Activated T-helper 17 cell treated with anti-CD3 and anti-CD28 coated beads, Interleukin-2, amount 50 U/mL, for 72 hours (primary cell): ENCODE measurements around the gene APCDD1L. TPM values are rescaled to one million over a fixed set of nuclear protein-coding genes. Genes with fewer than 3 reads are reported as not detected.

Experiments
- ATAC-seq: fragments of 150-1000 bp; cut with Tn5 transposase; replicated peaks from 2 replicates; pipeline ENCODE4 v1.10.0; 2021; ENCODE audit warnings: mild to moderate bottlenecking, moderate library complexity
- H3K27ac Mint-ChIP-seq: one replicate; pipeline ENCODE4 v1.8.0; 2022; ENCODE audit warnings: mixed read lengths
- H3K27me3 Mint-ChIP-seq: one replicate; pipeline ENCODE4 v1.8.0; 2022; ENCODE audit warnings: mixed read lengths
- H3K36me3 Mint-ChIP-seq: one replicate; pipeline ENCODE4 v1.8.0; 2022; ENCODE audit warnings: low read depth, mild to moderate bottlenecking, mixed read lengths
- H3K4me1 Mint-ChIP-seq: one replicate; pipeline ENCODE4 v1.8.0; 2022; ENCODE audit warnings: mixed read lengths
- H3K4me3 Mint-ChIP-seq: one replicate; pipeline ENCODE4 v1.8.0; 2022; ENCODE audit warnings: mild to moderate bottlenecking, mixed read lengths
- H3K9me3 Mint-ChIP-seq: one replicate; pipeline ENCODE4 v1.8.0; 2022; ENCODE audit warnings: mixed read lengths
- total RNA-seq, 2 donors: library from RNA; stranded (reverse); gene quantifications; one replicate each; pipeline ENCODE4 v1.2.3, GENCODE V29; 2022

Gene APCDD1L
- total RNA-seq, 2 donors from 2014 or later, result not detected

DNA sequence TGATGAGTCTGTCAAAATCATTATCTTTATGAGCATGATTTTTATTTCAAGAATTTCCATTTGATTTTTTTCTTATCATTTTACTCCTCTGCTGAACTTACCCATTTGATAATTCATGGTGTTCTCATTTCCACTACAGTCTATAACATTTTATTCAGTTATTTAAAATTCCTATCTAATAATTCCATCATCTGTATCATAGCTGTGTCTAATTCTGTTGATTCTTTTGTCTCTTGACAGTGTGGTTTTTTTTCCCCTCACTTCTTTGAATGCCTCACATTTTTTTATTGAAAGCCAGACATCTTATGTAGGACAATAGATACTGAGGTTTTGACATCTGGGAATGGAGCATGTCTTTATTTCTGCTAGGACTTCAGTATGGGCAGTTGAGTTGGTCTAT is 16.5 kb upstream of the APCDD1L start:
- H3K4me1 Mint-ChIP-seq, result no peaks in the 10 kb centered on the region
- no peak for ATAC-seq
- H3K36me3 Mint-ChIP-seq, result no peaks in the 10 kb centered on the region
- no peak overlapping the region for H3K4me3 Mint-ChIP-seq
- no peak overlapping the region for H3K27ac Mint-ChIP-seq
- peaks cover 6% of the 10 kb centered on the region for H3K27me3 Mint-ChIP-seq
- peaks cover 18% of the 10 kb centered on the region for H3K9me3 Mint-ChIP-seq

DNA sequence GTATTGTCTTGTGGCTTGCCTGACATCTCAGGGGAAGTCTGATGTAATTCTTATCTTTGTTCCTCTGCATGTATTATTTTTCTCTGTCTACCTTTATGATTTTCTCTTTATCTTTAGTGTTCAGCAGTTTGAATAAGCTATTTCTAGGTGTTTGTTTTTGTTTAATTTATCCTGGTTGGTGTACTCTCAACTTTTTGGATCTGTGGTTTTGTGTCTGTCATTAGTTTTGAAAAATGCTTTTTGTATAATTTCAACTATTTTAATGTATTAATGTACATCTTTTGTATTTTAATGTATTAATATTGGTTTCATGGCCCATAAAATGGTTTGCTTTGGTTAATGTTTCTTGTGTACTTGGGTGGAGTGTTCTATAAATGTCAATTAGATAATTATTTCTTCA is 15.9 kb upstream of the APCDD1L start:
- no peak for ATAC-seq
- H3K9me3 Mint-ChIP-seq, result peaks cover 21% of the 10 kb centered on the region
- H3K36me3 Mint-ChIP-seq, result no peaks in the 10 kb centered on the region
- no peak overlapping the region for H3K27ac Mint-ChIP-seq
- peaks cover 6% of the 10 kb centered on the region for H3K27me3 Mint-ChIP-seq
- H3K4me3 Mint-ChIP-seq, result no peak overlapping the region
- H3K4me1 Mint-ChIP-seq, result no peaks in the 10 kb centered on the region

DNA sequence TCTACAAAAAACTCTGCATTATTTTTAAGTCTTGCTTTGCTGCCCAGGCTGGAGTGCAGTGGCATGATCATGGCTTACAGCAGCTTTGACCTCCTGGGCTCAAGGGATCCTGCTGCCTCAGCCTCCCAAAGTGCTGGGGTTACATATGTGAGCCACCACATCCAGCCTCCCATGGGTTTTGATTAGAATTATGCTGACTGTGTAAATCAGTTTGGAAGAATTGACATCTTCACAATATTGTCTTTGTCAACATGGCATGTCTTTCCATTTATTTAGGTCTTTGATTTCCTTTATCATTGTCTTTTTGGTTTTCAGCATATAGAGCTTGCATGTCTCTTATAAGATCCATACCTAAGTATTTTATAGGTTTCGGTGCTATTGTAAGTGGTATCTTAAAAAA is 13.2 kb upstream of the APCDD1L start:
- H3K27ac Mint-ChIP-seq, result no peak overlapping the region
- no peak for ATAC-seq
- peaks cover 22% of the 10 kb centered on the region for H3K9me3 Mint-ChIP-seq
- H3K36me3 Mint-ChIP-seq, result no peaks in the 10 kb centered on the region
- H3K4me1 Mint-ChIP-seq, result no peaks in the 10 kb centered on the region
- peaks cover 5% of the 10 kb centered on the region for H3K27me3 Mint-ChIP-seq
- no peak overlapping the region for H3K4me3 Mint-ChIP-seq

DNA sequence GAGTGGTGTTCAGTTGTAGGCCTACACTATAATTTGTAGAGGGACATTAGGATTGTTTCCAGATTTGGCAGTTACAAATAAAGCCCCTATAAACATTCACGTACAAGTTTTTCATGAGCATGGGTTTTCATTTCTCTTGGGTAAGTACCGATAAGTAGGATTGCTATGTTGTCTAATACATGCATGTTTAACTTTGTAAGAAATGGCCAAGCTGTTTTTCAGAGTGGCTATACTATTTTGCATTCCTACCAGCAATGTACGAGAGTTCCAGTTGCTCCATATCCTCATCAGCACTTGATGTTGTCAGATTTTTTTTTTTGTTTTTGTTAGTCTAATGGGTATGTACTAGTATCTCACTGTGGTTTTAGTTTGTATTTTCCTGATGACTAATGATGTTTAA is 11.2 kb upstream of the APCDD1L start:
- Mint-ChIP-seq H3K4me3 (no peak overlapping the region), H3K9me3 (peaks cover 10% of the 10 kb centered on the region), H3K27ac (no peak overlapping the region), H3K27me3 (no peaks in the 10 kb centered on the region), H3K4me1 (no peaks in the 10 kb centered on the region), H3K36me3 (no peaks in the 10 kb centered on the region)
- ATAC-seq, result no peak

DNA sequence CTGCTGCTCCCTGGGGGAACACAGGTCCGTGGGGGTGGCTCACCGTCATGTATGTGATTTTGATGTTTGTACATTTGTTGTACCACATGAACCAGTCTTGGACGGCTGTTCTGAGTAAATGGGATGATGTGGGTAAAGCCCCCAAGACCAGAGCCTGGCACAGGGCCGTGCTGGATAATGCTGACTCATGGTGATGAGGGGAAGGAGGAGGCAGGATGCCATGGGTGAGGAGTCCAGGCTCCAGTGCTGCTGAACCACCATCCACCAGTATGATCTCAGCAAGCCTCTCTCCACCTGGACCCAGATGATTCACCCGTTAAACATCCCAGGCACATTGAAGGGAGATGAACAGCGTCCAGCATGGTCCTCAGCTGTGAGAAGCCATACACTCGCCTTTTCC is 9.6 kb upstream of the APCDD1L start:
- Mint-ChIP-seq H3K9me3 (peaks cover 10% of the 10 kb centered on the region), H3K4me3 (no peak overlapping the region), H3K27me3 (no peaks in the 10 kb centered on the region), H3K4me1 (no peaks in the 10 kb centered on the region), H3K36me3 (no peaks in the 10 kb centered on the region), H3K27ac (no peak overlapping the region)
- no peak for ATAC-seq

DNA sequence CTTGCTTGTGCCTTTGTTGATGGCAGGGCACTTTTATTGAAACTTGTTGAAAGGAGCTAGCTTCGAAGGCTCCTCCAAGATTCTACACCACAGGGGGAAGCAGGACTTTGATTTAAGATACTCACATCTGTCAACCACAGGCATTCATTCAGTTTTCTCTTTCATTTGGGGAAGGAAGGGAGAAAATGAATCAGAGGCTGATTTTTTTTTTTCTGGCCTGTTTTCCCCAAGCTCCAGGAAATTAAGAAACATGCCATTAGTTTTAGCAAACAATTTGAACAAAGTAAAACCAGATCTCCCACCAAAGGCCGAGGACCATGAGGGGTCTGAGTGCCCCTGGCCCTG is 8.7 kb upstream of the APCDD1L start:
- H3K27ac Mint-ChIP-seq, result no peak overlapping the region
- no peak overlapping the region for H3K4me3 Mint-ChIP-seq
- peaks cover 10% of the 10 kb centered on the region for H3K9me3 Mint-ChIP-seq
- no peak for ATAC-seq
- no peaks in the 10 kb centered on the region for H3K36me3 Mint-ChIP-seq
- no peaks in the 10 kb centered on the region for H3K27me3 Mint-ChIP-seq
- no peaks in the 10 kb centered on the region for H3K4me1 Mint-ChIP-seq

DNA sequence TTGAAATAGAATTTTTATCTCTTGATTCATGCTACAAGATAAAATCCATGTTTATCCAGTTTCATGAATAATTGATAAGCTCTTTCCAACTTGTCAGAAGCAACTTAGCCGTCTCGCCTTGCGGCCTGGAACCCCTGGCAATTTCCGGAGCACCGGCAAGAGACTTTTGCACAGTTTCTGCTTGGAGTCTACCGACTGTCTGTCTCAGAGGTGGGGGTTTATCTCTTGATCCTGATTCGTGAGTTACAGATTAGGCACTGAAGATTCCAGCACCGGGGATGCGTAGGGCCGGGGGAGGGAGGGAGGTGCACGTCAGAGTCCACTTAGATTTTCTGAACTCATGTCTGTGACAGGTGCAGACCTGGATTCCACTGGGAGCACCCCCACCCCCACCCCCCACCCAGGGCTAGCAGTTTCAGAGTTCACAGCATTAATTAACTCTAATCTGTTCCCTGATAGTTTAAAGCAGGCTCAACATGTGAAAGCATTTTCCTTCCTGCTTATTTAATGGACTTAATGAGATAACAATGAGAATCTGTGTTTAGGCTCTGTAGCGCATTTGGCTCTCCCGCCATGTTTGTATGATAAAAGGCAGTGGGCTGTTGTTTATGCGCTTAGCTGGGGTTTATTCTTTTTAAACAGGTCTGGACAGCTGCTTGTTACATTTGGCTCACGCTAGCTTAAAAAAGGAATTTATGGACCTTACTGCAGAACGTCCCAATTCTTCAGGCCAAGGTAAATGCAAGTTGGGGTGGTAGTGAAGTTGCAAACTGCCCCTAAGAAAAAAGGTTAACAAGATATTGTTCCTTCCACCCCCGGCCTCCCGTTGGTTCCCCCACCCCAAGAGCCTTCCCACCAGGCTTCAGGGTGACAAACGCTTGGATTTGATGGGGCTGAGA is 8.1 kb upstream of the APCDD1L start:
- no peak overlapping the region for H3K27ac Mint-ChIP-seq
- H3K4me1 Mint-ChIP-seq, result no peaks in the 10 kb centered on the region
- ATAC-seq, result no peak
- H3K27me3 Mint-ChIP-seq, result no peaks in the 10 kb centered on the region
- H3K4me3 Mint-ChIP-seq, result no peak overlapping the region
- H3K36me3 Mint-ChIP-seq, result no peaks in the 10 kb centered on the region
- peaks cover 10% of the 10 kb centered on the region for H3K9me3 Mint-ChIP-seq

DNA sequence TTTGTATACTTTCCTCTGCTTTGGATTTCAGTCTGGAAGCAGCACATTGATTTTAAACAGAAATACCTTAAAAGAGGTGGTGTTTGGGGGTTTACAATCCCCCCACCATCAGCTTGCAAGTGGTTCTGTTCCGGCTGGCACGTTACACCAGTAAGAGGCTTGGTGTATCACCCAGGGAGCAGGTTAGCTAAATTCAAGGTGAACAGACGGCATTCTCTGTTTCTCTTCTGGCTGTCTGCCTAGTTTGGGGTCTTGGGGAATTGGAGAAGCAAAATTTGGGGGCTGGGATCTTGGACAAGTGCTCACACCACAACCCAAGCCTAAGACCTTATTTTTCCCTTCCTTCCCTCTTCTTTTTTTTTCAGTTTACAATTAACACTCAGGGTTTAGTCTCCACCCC is 7.5 kb upstream of the APCDD1L start:
- no peak overlapping the region for H3K4me3 Mint-ChIP-seq
- no peak for ATAC-seq
- H3K27me3 Mint-ChIP-seq, result peaks cover 3% of the 10 kb centered on the region
- peaks cover 10% of the 10 kb centered on the region for H3K9me3 Mint-ChIP-seq
- no peaks in the 10 kb centered on the region for H3K36me3 Mint-ChIP-seq
- no peaks in the 10 kb centered on the region for H3K4me1 Mint-ChIP-seq
- no peak overlapping the region for H3K27ac Mint-ChIP-seq

DNA sequence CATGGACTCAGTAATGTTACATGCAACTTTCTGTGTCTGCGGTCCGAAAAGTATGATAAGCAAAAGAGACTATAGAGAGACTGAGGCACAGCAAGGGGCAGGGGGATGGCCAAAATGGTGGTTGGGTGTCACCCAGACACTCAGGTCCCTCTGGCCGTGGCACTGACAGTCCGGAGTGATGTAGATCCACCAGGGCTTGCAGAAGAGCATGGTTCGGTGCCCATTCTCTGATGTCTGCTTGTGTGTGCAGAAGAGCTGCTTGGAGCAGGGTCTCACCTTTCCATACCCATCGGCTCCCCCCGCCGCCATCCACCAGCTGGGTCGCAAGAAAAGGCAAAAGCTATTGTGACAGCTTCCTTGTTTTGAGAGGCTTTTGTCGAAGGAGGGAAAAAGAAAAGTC is 6.6 kb upstream of the APCDD1L start:
- Mint-ChIP-seq H3K27me3 (peaks cover 11% of the 10 kb centered on the region), H3K4me3 (no peak overlapping the region), H3K4me1 (no peaks in the 10 kb centered on the region), H3K36me3 (no peaks in the 10 kb centered on the region), H3K27ac (no peak overlapping the region), H3K9me3 (peaks cover 6% of the 10 kb centered on the region)
- ATAC-seq, result no peak

DNA sequence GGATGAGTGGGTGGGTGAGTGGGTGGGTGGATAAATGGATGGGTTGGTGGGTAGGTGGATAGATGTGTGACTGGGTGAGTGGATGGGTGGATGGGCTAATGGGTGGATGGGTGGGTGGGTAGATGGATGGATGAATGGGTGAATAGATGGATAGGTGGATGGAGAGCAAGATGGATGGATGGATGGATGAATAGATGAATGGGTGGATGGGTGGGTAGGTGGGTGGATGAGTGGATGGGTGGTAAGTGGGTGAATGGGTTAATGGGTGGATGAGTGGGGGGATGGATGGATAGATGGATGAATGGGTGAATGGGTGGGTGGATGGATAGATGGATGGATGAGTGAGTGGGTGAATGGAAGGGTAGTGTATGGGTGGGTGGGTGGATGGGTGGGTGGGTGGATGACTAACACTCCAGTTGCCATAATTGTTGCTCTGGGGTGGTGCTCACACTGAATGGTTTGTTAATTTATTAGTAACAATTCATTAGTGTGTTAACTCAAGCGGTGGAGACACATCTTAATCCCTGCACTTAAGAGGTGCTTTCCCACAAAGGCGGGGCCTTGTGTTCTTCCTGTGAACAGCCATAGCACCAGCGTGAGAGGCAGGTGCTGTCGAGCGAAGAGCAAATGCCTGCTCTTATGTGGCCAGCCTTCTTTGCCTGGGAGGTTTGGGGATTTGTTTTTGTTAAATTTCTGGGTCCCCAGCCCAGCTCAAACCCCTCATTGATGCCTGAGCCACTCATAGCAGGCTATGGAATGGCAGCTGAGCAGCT is 4.9 kb upstream of the APCDD1L start:
- Mint-ChIP-seq H3K9me3 (no peaks in the 10 kb centered on the region), H3K27me3 (peaks cover 21% of the 10 kb centered on the region), H3K27ac (no peak overlapping the region), H3K4me3 (no peak overlapping the region), H3K4me1 (no peaks in the 10 kb centered on the region), H3K36me3 (no peaks in the 10 kb centered on the region)
- ATAC-seq, result no peak

DNA sequence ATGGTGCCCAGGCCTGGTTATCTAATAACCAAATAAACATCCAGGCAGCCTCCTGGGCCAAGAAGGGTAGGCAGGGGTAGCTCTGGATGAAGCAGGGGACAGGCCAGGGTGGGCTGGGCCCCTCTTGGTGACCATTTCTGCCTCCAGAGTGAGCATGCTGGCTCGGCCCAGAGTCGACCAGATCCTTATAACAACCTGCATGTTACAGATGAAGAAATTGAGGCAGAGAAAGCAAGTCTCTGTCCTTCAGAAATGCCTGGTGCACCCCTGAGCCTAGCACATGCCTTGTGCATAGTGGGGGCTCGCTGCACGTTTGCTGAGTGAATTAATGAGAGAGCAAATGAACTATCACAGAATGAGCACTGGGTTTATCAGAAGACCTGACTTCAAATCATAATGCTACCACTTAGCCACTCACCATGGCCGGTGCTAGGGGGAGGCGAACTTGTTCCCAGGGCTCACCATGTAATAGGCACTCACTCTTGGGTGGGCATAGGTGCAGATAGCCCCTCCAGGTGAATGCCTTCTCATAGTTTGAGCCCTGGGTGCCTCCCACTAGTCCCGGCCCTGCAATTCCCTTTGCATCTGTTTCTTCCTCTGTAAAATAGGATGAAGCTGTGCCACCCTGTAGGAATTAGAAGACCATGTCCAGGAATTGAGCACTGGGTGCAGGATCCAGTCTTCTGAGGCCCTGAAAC is 3.8 kb upstream of the APCDD1L start:
- H3K4me1 Mint-ChIP-seq, result no peaks in the 10 kb centered on the region

DNA sequence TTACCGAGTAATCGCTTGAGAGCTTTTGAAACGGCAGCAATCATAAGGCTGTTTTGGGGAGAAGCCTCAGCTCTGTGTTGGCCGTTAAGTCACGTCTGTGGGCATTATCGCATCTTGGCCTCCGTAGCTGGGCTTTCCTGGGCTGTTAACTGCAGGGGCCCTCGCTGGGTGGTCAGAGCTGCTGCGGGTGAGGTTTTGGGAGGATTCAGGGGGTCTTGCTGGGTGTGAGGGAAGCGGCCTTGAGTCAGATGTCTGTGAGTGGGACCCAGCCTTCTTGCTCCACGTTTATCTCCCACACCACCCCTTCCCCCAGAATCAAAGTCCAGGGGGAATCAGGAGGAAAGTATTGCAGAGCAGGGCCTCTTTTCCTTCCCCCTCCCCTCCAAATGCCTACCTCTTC is 3.2 kb upstream of the APCDD1L start:
- H3K36me3 Mint-ChIP-seq, result no peaks in the 10 kb centered on the region
- ATAC-seq, result no peak
- no peak overlapping the region for H3K27ac Mint-ChIP-seq
- H3K4me1 Mint-ChIP-seq, result no peaks in the 10 kb centered on the region
- no peak overlapping the region for H3K4me3 Mint-ChIP-seq
- peaks cover 26% of the 10 kb centered on the region for H3K27me3 Mint-ChIP-seq
- H3K9me3 Mint-ChIP-seq, result no peaks in the 10 kb centered on the region

More for the DNA sequence above, 3.8 kb upstream of the APCDD1L start:
- Mint-ChIP-seq H3K9me3 (no peaks in the 10 kb centered on the region), H3K4me3 (no peak overlapping the region), H3K36me3 (no peaks in the 10 kb centered on the region), H3K27me3 (peaks cover 21% of the 10 kb centered on the region), H3K27ac (no peak overlapping the region)
- ATAC-seq, result no peak

DNA sequence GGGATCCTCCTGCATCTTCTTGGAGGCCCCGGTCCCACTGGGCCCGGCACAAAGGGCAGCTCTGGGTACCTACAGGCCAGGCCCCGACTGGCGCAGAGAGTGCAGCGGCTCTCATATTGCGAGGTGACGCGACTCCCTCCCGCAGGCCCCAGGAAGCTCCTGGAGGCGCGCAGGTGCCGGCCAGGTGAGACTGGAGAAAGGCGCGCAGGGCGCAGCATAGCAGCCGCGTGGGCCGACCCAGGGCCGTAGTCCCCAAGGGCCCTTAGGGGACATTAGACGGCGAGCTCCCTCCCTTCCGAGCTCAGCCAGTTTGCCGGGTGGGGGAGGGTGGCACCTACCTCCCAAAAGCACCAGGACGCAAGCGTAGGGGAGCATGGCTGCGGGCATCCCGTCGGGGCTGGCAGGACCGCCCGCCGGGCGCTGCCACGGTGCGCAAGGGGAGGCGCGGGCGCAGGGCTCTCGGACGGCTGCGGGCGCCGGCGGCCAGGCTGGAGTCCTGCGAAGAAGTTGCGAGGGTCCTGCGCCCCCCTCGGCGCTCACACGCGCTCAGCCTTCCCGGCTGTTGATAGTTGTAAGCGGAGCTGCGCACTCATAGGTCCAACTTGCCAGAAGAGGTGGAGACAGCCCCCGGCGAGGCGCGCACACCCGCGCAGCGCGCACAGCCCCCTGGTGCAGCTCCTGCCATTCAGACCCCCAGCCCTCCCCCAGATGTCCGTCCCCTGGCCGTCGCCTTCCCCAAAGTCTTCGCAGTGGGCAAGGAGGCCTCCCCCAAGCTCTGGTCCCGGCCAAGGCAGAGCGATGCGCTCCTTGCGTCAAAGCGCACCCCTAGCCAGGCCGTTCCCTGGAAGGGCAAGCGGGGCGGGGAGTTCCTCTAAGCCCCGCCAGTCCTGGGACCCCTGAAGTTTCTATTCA is 622 bp downstream of the APCDD1L start:
- ATAC-seq, result no peak
- Mint-ChIP-seq H3K36me3 (no peaks in the 10 kb centered on the region), H3K4me3 (no peak overlapping the region), H3K9me3 (no peaks in the 10 kb centered on the region), H3K4me1 (no peaks in the 10 kb centered on the region), H3K27me3 (peaks cover 36% of the 10 kb centered on the region), H3K27ac (no peak overlapping the region)
